HepG2 (cell line): ENCODE data around the gene SEZ6. TPM values are rescaled to one million over a fixed set of nuclear protein-coding genes. Genes with fewer than 3 reads are reported as not detected.

ENCODE experiments used
- ATAC-seq: fragments of 200-7000 bp; cut with Tn5 transposase; 3 replicates; pipeline ENCODE4 v1.9.1; 2020; ENCODE audit warnings: mild to moderate bottlenecking, moderate library complexity
- BruUV-seq: library from RNA; stranded (reverse); fragments of 400-500 nt; replicated peaks from 2 replicates; lab custom pipeline; 2021; lab: Mats Ljungman, UMichigan
- CTCF ChIA-PET: fragments of 300-600 bp; formaldehyde crosslinking; extraction: SDS; loops from one replicate; lab custom pipeline; 2021; ENCODE audit warnings: low total read pairs, inconsistent platforms, low intra/inter-chr PET ratio; lab: Yijun Ruan, JAX
- POLR2A ChIA-PET: fragments of 350-600 bp; sonication (Branson Sonifier 250); formaldehyde crosslinking; loops from one replicate; lab custom pipeline; 2020; ENCODE audit warnings: antibody characterized with exemption, inconsistent platforms; lab: Yijun Ruan, JAX
- DNase-seq: peaks from one replicate; pipeline ENCODE4 v3.0.0-alpha.2; 2015; ENCODE audit warnings: low spot score
- FAIRE-seq: peaks from 3 replicates; lab custom pipeline; 2011; peaks lifted over from hg19 to GRCh38; lab: Jason Lieb, UNC
- H2AFZ ChIP-seq: one replicate; pipeline ENCODE4 v1.6.1; 2011; ENCODE audit warnings: low read length, inconsistent platforms
- H3K27ac ChIP-seq: fragments of 300-600 bp; 3 replicates; pipeline ENCODE4 v1.8.0; 2011; ENCODE audit warnings: mixed run types, mild to moderate bottlenecking, mixed read lengths, low read length, inconsistent platforms; ENCODE audit not compliant: insufficient read depth; ENCODE audit errors: extremely low read length
- H3K27me3 ChIP-seq, 2 experiments: fragments of 200-600 bp in 1 of 2; 2 replicates in 1 of 2; 3 replicates in 1 of 2; pipeline versions ENCODE4 v1.6.0 to v1.8.0; 2011; ENCODE audit warnings: low read length in 2 of 2, mild to moderate bottlenecking in 2 of 2, moderate library complexity in 2 of 2, inconsistent platforms in 1 of 2; ENCODE audit not compliant: insufficient read depth in 2 of 2, control insufficient read depth in 1 of 2
- H3K36me3 ChIP-seq, 2 experiments: fragments of 200-600 bp in 1 of 2; replicated peaks in 1 of 2; 2 replicates in 1 of 2; 3 replicates in 1 of 2; pipeline versions ENCODE4 v1.5.1 to v1.8.0; 2011; ENCODE audit warnings: low read length in 2 of 2, inconsistent platforms in 1 of 2; ENCODE audit not compliant: insufficient read depth in 2 of 2, control insufficient read depth in 1 of 2
- H3K4me1 ChIP-seq: 2 replicates; pipeline ENCODE4 v1.5.1; 2012; ENCODE audit warnings: low read length, inconsistent platforms; ENCODE audit not compliant: insufficient read depth
- H3K4me2 ChIP-seq: 2 replicates; pipeline ENCODE4 v1.6.0; 2011; ENCODE audit warnings: low read depth, low read length, inconsistent platforms
- H3K4me3 ChIP-seq, 3 experiments: fragments of 200-600 bp in 1 of 3; sonication (generic), shearing (Covaris generic) in 1 of 3; replicated peaks in 1 of 3; 2 replicates each; pipeline ENCODE4 v1.5.1; 2011 to 2016; ENCODE audit warnings: low read length in 3 of 3, inconsistent platforms in 2 of 3, low read depth in 2 of 3, mild to moderate bottlenecking in 2 of 3, control low read depth in 1 of 3, mixed read lengths in 1 of 3; ENCODE audit not compliant: insufficient read depth in 1 of 3
- H3K79me2 ChIP-seq: one replicate; pipeline ENCODE4 v1.6.1; 2011; ENCODE audit warnings: low read length, inconsistent platforms; ENCODE audit not compliant: insufficient read depth
- H3K9ac ChIP-seq: 2 replicates; pipeline ENCODE4 v1.6.0; 2011; ENCODE audit warnings: mild to moderate bottlenecking, low read depth, low read length, inconsistent platforms; ENCODE audit not compliant: insufficient read depth
- H3K9me3 ChIP-seq: 2 replicates; pipeline ENCODE4 v1.5.1; 2012; ENCODE audit warnings: mild to moderate bottlenecking, low read length
- H4K20me1 ChIP-seq: 2 replicates; pipeline ENCODE4 v1.6.0; 2011; ENCODE audit warnings: inconsistent platforms, mild to moderate bottlenecking, low read length, moderate library complexity; ENCODE audit not compliant: insufficient read depth
- CAMTA2 ChIP-seq: sonication (generic); formaldehyde crosslinking; IDR thresholded peaks from 2 replicates; pipeline ENCODE4 v1.4.0; 2020; ENCODE audit warnings: mild to moderate bottlenecking, missing genetic modification reagents, borderline replicate concordance
- HCFC1 ChIP-seq: fragments of 150-350 bp; IDR thresholded peaks from 2 replicates; pipeline ENCODE4 v1.6.1; 2014; ENCODE audit warnings: low read depth, low read length
- HOXA5 ChIP-seq: sonication (generic); formaldehyde crosslinking; IDR thresholded peaks from 2 replicates; pipeline ENCODE4 v1.4.0; 2020; ENCODE audit warnings: missing genetic modification reagents
- NFE2L2 ChIP-seq: fragments of 150-350 bp; IDR thresholded peaks from 2 replicates; pipeline ENCODE4 v1.6.1; 2014; ENCODE audit warnings: low read length
- NONO ChIP-seq, 2 experiments: fragments of 450-650 bp in 1 of 2; sonication (generic) in 1 of 2; formaldehyde crosslinking in 1 of 2; IDR thresholded peaks in 1 of 2; conservative IDR thresholded peaks in 1 of 2; 2 replicates each; pipeline versions ENCODE4 v1.6.1 to v1.8.0; 2017 to 2022; ENCODE audit warnings: mild to moderate bottlenecking in 1 of 2, missing genetic modification reagents in 1 of 2, moderate library complexity in 1 of 2
- RBM39 ChIP-seq: fragments of 200-400 bp; formaldehyde crosslinking; IDR thresholded peaks from one replicate; pipeline ENCODE4 v1.6.1; 2018; ENCODE audit warnings: antibody characterized with exemption, mild to moderate bottlenecking, low read depth, low read length; ENCODE audit not compliant: poor library complexity, severe bottlenecking
- RFX1 ChIP-seq: fragments of 450-650 bp; IDR thresholded peaks from 2 replicates; pipeline ENCODE4 v1.6.1; 2017
- ZFP62 ChIP-seq: sonication (generic); formaldehyde crosslinking; IDR thresholded peaks from 2 replicates; pipeline ENCODE4 v1.4.0; 2020; ENCODE audit warnings: missing genetic modification reagents
- ZNF264 ChIP-seq: sonication (generic); formaldehyde crosslinking; IDR thresholded peaks from 2 replicates; pipeline ENCODE4 v1.4.0; 2020; ENCODE audit warnings: missing genetic modification reagents
- ZNF879 ChIP-seq: sonication (generic); formaldehyde crosslinking; IDR thresholded peaks from 2 replicates; pipeline ENCODE4 v1.8.1; 2023; ENCODE audit warnings: missing genetic modification reagents
- ZNF891 ChIP-seq: sonication (generic); formaldehyde crosslinking; IDR thresholded peaks from 2 replicates; pipeline ENCODE4 v1.5.0; 2020; ENCODE audit warnings: mild to moderate bottlenecking, missing genetic modification reagents
- ZSCAN22 ChIP-seq: sonication (generic); formaldehyde crosslinking; IDR thresholded peaks from 2 replicates; pipeline ENCODE4 v1.4.0; 2020; ENCODE audit warnings: mild to moderate bottlenecking, missing genetic modification reagents
- ZSCAN9 ChIP-seq: IDR thresholded peaks from 2 replicates; pipeline ENCODE4 v1.6.1; 2016; ENCODE audit warnings: borderline replicate concordance
- WGBS: methylation state at CpG from one replicate; pipeline ENCODE4 v1.1.6; 2017; ENCODE audit warnings: low lambda C conversion rate; 5-methylcytosine and 5-hydroxymethylcytosine counted together
- in situ Hi-C: cut with HindIII; loops from 2 replicates; pipeline ENCODE4 v1.10.0; 2017; ENCODE audit warnings: low pct_unique_long_range_greater_than_20kb; ENCODE audit not compliant: extremely low pct_ligation_motif_present
- intact Hi-C: fragments of 100-400 bp; cut with micrococcal nuclease; formaldehyde crosslinking; loops from one replicate; pipeline ENCODE4 v1.10.0; 2022; ENCODE audit not compliant: unreplicated experiment
- polyA plus RNA-seq, 8 experiments: library from polyadenylated mRNA; depleted of rRNA in 3 of 8; stranded (reverse) in 7 of 8; unstranded in 1 of 8; fragments of >200 nt; fragmentation: Illumina TruSeq in 4 of 8; extraction: Trizol in 4 of 8; gene quantifications; 2 replicates each; pipeline versions ENCODE4 v1.2.1 to v1.2.3, GENCODE V29; 2011 to 2016; ENCODE audit warnings: low read depth in 4 of 8, missing spikeins in 1 of 8, mixed read lengths in 1 of 8; ENCODE audit not compliant: insufficient read depth in 1 of 8
- total RNA-seq, 5 experiments: library from RNA; depleted of rRNA; stranded (reverse); fragments of >200 nt; fragmentation: Illumina TruSeq; extraction: Trizol; gene quantifications; 2 replicates each; pipeline ENCODE4 v1.2.3, GENCODE V29; 2016; ENCODE audit warnings: low read depth in 1 of 5
- TF ChIP-seq, protein P1 (sequence below): sonication (generic); formaldehyde crosslinking; IDR thresholded peaks from 2 replicates; pipeline ENCODE4 v1.4.0; 2020; ENCODE audit warnings: missing genetic modification reagents
- TF ChIP-seq, protein P2 (sequence below): sonication (generic); formaldehyde crosslinking; IDR thresholded peaks from 2 replicates; pipeline ENCODE4 v1.5.1; 2020; ENCODE audit warnings: mild to moderate bottlenecking, missing genetic modification reagents, moderate library complexity
- TF ChIP-seq, protein P3 (sequence below): sonication (generic); formaldehyde crosslinking; IDR thresholded peaks from 2 replicates; pipeline ENCODE4 v1.4.0; 2020; ENCODE audit warnings: missing genetic modification reagents, mild to moderate bottlenecking, borderline replicate concordance

The SEZ6 gene
- total and polyA plus RNA-seq, 2 of the 13 experiments (the other 11 are each of a cell fraction or from before 2014, with no cell fraction given), result not detected

DNA sequence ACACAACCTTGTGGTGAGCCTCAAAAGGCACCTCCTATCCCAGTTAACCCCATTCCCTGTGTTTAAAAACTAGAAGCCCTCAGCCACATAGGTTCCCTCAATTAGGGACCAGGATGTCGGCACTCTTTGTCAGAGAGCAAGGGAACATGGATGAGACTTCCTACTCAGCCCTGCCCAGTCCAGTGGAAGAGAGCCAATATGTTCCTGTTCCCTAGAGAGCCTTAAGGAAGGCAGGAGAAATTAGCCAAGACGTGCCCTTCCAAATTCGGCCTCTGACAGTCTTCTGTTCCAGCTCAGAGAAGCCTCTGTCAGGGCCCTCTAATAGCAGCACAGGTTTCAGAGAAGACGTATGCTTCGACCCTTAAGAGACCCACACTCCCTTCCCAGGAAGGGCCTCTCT lies 88.4 kb downstream of the SEZ6 start (continued):
- TF ChIP-seq, protein P1, sequence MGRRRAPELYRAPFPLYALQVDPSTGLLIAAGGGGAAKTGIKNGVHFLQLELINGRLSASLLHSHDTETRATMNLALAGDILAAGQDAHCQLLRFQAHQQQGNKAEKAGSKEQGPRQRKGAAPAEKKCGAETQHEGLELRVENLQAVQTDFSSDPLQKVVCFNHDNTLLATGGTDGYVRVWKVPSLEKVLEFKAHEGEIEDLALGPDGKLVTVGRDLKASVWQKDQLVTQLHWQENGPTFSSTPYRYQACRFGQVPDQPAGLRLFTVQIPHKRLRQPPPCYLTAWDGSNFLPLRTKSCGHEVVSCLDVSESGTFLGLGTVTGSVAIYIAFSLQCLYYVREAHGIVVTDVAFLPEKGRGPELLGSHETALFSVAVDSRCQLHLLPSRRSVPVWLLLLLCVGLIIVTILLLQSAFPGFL, result no peak
- TF ChIP-seq HOXA5 (no peak), NONO (IDR thresholded peaks at IDR 0.05) (no peak), NONO (CRISPR knock-in tag; conservative IDR thresholded peaks at IDR 0.05) (no peak), ZFP62 (CRISPR knock-in tag) (no peak), ZNF891 (CRISPR knock-in tag) (no peak), ZNF264 (CRISPR knock-in tag) (no peak), HCFC1 (no peak), RFX1 (no peak)

DNA sequence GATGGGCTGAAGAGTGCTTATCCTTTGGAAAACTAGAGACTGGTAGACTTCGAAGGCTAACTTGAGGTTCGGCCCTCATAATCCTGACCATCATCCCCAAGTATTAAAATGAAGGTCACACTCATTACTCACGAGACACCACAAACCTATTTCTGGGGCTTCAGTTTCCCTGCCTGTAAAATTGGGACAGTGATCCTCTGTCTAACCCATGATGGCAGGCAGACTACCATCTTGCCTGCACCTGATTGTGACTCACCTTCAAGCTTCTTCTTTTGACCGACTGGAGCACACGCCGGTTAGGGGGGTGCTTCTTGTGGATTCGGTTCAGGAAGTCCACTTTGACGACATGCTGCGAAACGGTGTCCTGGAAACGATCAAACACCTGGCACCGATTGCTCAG lies 88.8 kb downstream of the SEZ6 start:
- POLR2A ChIA-PET, result no interaction called here
- Histone ChIP-seq H3K79me2 (no peaks in the 10 kb centered on the region), H3K4me2 (no peak overlapping the region), H2AFZ (no peak overlapping the region), H3K36me3 (peaks cover 42 to 90% of the 10 kb centered on the region in 2 experiments), H3K4me1 (peaks cover 13% of the 10 kb centered on the region), H3K9ac (no peak overlapping the region), H3K27me3 (no peaks in the 10 kb centered on the region), H3K4me3 (no peak overlapping the region), H3K9me3 (no peaks in the 10 kb centered on the region), H3K27ac (no peak overlapping the region), H4K20me1 (no peaks in the 10 kb centered on the region; the same call in 1 of the 2 replicates)
- 98% methylated on average over 12 of the region's 12 CpGs for WGBS
- intact Hi-C loops (loop anchor here (2.0 kb wide), 2 partner anchors 14 to 154 kb away; partner anchors contain the start of gene DHRS13), in situ Hi-C loops (no loop called here)
- CTCF ChIA-PET, result interaction anchor here (1.2 to 2.9 kb wide), 3 partner anchors 14 to 190 kb away, joined by 5 to 36 read pairs (median 6); partner anchors contain the start of genes DHRS13 and TLCD1
- TF ChIP-seq, protein P2, sequence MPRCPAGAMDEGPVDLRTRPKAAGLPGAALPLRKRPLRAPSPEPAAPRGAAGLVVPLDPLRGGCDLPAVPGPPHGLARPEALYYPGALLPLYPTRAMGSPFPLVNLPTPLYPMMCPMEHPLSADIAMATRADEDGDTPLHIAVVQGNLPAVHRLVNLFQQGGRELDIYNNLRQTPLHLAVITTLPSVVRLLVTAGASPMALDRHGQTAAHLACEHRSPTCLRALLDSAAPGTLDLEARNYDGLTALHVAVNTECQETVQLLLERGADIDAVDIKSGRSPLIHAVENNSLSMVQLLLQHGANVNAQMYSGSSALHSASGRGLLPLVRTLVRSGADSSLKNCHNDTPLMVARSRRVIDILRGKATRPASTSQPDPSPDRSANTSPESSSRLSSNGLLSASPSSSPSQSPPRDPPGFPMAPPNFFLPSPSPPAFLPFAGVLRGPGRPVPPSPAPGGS (CRISPR knock-in tag), result no peak
- TF ChIP-seq ZNF879, result no peak
- TF ChIP-seq ZSCAN9 (CRISPR knock-in tag), result no peak
- TF ChIP-seq, protein P3, sequence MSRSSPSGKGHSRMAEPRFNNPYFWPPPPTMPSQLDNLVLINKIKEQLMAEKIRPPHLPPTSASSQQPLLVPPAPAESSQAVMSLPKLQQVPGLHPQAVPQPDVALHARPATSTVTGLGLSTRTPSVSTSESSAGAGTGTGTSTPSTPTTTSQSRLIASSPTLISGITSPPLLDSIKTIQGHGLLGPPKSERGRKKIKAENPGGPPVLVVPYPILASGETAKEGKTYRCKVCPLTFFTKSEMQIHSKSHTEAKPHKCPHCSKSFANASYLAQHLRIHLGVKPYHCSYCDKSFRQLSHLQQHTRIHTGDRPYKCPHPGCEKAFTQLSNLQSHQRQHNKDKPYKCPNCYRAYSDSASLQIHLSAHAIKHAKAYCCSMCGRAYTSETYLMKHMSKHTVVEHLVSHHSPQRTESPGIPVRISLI, result no peak
- no peak for TF ChIP-seq NFE2L2
- no peak for TF ChIP-seq ZSCAN22 (CRISPR knock-in tag)
- no peak for TF ChIP-seq CAMTA2
- no peak for TF ChIP-seq RBM39
- DNase-seq (no peak), ATAC-seq (no peak), FAIRE-seq (no peak)
- no TSS peak for BruUV-seq
